Measurements from ENCODE around the gene SRGAP2C. TPM values are rescaled to one million over a fixed set of nuclear protein-coding genes. Genes with fewer than 3 reads are reported as not detected.
"Not testable (repeated sequence)": the region's sequence is repeated elsewhere in the genome, so short reads cannot be mapped to it uniquely, and the experiment has no call there.

SRGAP2C gene
- polyA plus RNA-seq, 1 donor from 2014 or later = 2.7 TPM

- H3K4me1 Mint-ChIP-seq, H3K4me3 Mint-ChIP-seq, H3K9me3 Mint-ChIP-seq, H3K27me3 Mint-ChIP-seq, H3K36me3 Mint-ChIP-seq, H3K27ac Mint-ChIP-seq: not testable (repeated sequence)
Observed at GRCh38 chr1:121278777-121279547, 94.2 kb downstream of the SRGAP2C start.

- not testable (repeated sequence) for H3K9me3 Mint-ChIP-seq, H3K27me3 Mint-ChIP-seq, H3K36me3 Mint-ChIP-seq, H3K27ac Mint-ChIP-seq, H3K4me1 Mint-ChIP-seq, H3K4me3 Mint-ChIP-seq
Observed at GRCh38 chr1:121279548-121279898, 94.7 kb downstream of the SRGAP2C start.

GRCh38 chr1:121280699-121281317, 96.0 kb downstream of the SRGAP2C start:
- not testable (repeated sequence) for H3K9me3 Mint-ChIP-seq, H3K36me3 Mint-ChIP-seq, H3K27me3 Mint-ChIP-seq, H3K4me1 Mint-ChIP-seq, H3K4me3 Mint-ChIP-seq, H3K27ac Mint-ChIP-seq

- H3K4me1 Mint-ChIP-seq, H3K36me3 Mint-ChIP-seq: not testable (repeated sequence)
Observed at GRCh38 chr1:121281480-121281879, 96.7 kb downstream of the SRGAP2C start.

GRCh38 chr1:121283587-121284180, 98.9 kb downstream of the SRGAP2C start:
- H3K27me3 Mint-ChIP-seq, H3K4me1 Mint-ChIP-seq, H3K27ac Mint-ChIP-seq, H3K9me3 Mint-ChIP-seq, H3K36me3 Mint-ChIP-seq, H3K4me3 Mint-ChIP-seq: not testable (repeated sequence)

More at GRCh38 chr1:121281480-121281879, 96.7 kb downstream of the SRGAP2C start:
- H3K27ac Mint-ChIP-seq, H3K9me3 Mint-ChIP-seq, H3K27me3 Mint-ChIP-seq, H3K4me3 Mint-ChIP-seq: not testable (repeated sequence)

- not testable (repeated sequence) for H3K4me3 Mint-ChIP-seq, H3K27ac Mint-ChIP-seq, H3K4me1 Mint-ChIP-seq, H3K36me3 Mint-ChIP-seq, H3K27me3 Mint-ChIP-seq, H3K9me3 Mint-ChIP-seq
Observed at GRCh38 chr1:121292590-121292989, 107.8 kb downstream of the SRGAP2C start.

- H3K27me3 Mint-ChIP-seq, H3K4me3 Mint-ChIP-seq, H3K27ac Mint-ChIP-seq, H3K9me3 Mint-ChIP-seq, H3K4me1 Mint-ChIP-seq, H3K36me3 Mint-ChIP-seq: not testable (repeated sequence)
Observed at GRCh38 chr1:121293263-121294204, 108.8 kb downstream of the SRGAP2C start.

GRCh38 chr1:121294205-121294570, 109.4 kb downstream of the SRGAP2C start:
- H3K36me3 Mint-ChIP-seq, H3K9me3 Mint-ChIP-seq, H3K27ac Mint-ChIP-seq, H3K4me3 Mint-ChIP-seq, H3K27me3 Mint-ChIP-seq, H3K4me1 Mint-ChIP-seq: not testable (repeated sequence)

- H3K9me3 Mint-ChIP-seq, H3K4me3 Mint-ChIP-seq, H3K27me3 Mint-ChIP-seq, H3K27ac Mint-ChIP-seq, H3K36me3 Mint-ChIP-seq, H3K4me1 Mint-ChIP-seq: not testable (repeated sequence)
Observed at GRCh38 chr1:121296563-121296962, 111.8 kb downstream of the SRGAP2C start.

- not testable (repeated sequence) for H3K36me3 Mint-ChIP-seq, H3K4me1 Mint-ChIP-seq, H3K27me3 Mint-ChIP-seq, H3K9me3 Mint-ChIP-seq, H3K27ac Mint-ChIP-seq, H3K4me3 Mint-ChIP-seq
Observed at GRCh38 chr1:121298529-121298928, 113.8 kb downstream of the SRGAP2C start.

- not testable (repeated sequence) for H3K27me3 Mint-ChIP-seq, H3K27ac Mint-ChIP-seq, H3K4me3 Mint-ChIP-seq, H3K9me3 Mint-ChIP-seq, H3K4me1 Mint-ChIP-seq, H3K36me3 Mint-ChIP-seq
Observed at GRCh38 chr1:121299514-121300149, 114.9 kb downstream of the SRGAP2C start.

GRCh38 chr1:121301876-121302275, 117.1 kb downstream of the SRGAP2C start:
- H3K4me1 Mint-ChIP-seq, H3K9me3 Mint-ChIP-seq, H3K27me3 Mint-ChIP-seq, H3K4me3 Mint-ChIP-seq, H3K36me3 Mint-ChIP-seq, H3K27ac Mint-ChIP-seq: not testable (repeated sequence)

GRCh38 chr1:121307759-121308158, 123.0 kb downstream of the SRGAP2C start:
- not testable (repeated sequence) for H3K36me3 Mint-ChIP-seq, H3K4me1 Mint-ChIP-seq, H3K4me3 Mint-ChIP-seq, H3K27me3 Mint-ChIP-seq, H3K27ac Mint-ChIP-seq, H3K9me3 Mint-ChIP-seq

- not testable (repeated sequence) for H3K27ac Mint-ChIP-seq, H3K4me3 Mint-ChIP-seq, H3K36me3 Mint-ChIP-seq, H3K9me3 Mint-ChIP-seq, H3K27me3 Mint-ChIP-seq, H3K4me1 Mint-ChIP-seq
Observed at GRCh38 chr1:121315509-121315908, 130.7 kb downstream of the SRGAP2C start.

- not testable (repeated sequence) for H3K27me3 Mint-ChIP-seq, H3K27ac Mint-ChIP-seq, H3K9me3 Mint-ChIP-seq, H3K4me3 Mint-ChIP-seq, H3K36me3 Mint-ChIP-seq, H3K4me1 Mint-ChIP-seq
Observed at GRCh38 chr1:121316081-121316480, 131.3 kb downstream of the SRGAP2C start.
